WTC11 (cell line): ENCODE measurements around the gene TIGD7. TPM values are rescaled to one million over a fixed set of nuclear protein-coding genes. Genes with fewer than 3 reads are reported as not detected.

Experiments
- CREM ChIP-seq: sonication (generic); formaldehyde crosslinking; IDR thresholded peaks from 2 replicates; pipeline ENCODE4 v1.8.1; 2022; ENCODE audit warnings: mild to moderate bottlenecking, missing genetic modification reagents, moderate library complexity
- ETV6 ChIP-seq: sonication (generic); formaldehyde crosslinking; IDR thresholded peaks from 2 replicates; pipeline ENCODE4 v1.8.1; 2022; ENCODE audit warnings: mild to moderate bottlenecking, missing genetic modification reagents
- FOXK1 ChIP-seq: sonication (generic); formaldehyde crosslinking; IDR thresholded peaks from 2 replicates; pipeline ENCODE4 v1.8.0; 2022; ENCODE audit warnings: mild to moderate bottlenecking, moderate library complexity, missing genetic modification reagents
- JAZF1 ChIP-seq: fragments of 250-450 bp; sonication (Bioruptor Pico); IDR thresholded peaks from 2 replicates; pipeline ENCODE4 v1.9.0; 2021; ENCODE audit warnings: moderate library complexity, mild to moderate bottlenecking, inconsistent platforms
- KAT7 ChIP-seq: sonication (generic); formaldehyde crosslinking; IDR thresholded peaks from 2 replicates; pipeline ENCODE4 v1.8.1; 2023; ENCODE audit warnings: missing genetic modification reagents, mild to moderate bottlenecking, borderline replicate concordance
- MYBL2 ChIP-seq: sonication (generic); formaldehyde crosslinking; IDR thresholded peaks from 2 replicates; pipeline ENCODE4 v1.8.1; 2023; ENCODE audit warnings: mild to moderate bottlenecking, moderate library complexity, missing genetic modification reagents
- NFE2L1 ChIP-seq: sonication (generic); formaldehyde crosslinking; IDR thresholded peaks from 2 replicates; pipeline ENCODE4 v1.8.1; 2023; ENCODE audit warnings: missing genetic modification reagents
- RELA ChIP-seq: sonication (generic); formaldehyde crosslinking; IDR thresholded peaks from 2 replicates; pipeline ENCODE4 v1.8.1; 2022; ENCODE audit warnings: missing genetic modification reagents, mild to moderate bottlenecking, borderline replicate concordance
- RORB ChIP-seq: fragments of 250-450 bp; sonication (Bioruptor Pico); IDR thresholded peaks from 2 replicates; pipeline ENCODE4 v1.9.0; 2021; ENCODE audit warnings: mild to moderate bottlenecking
- TCF7 ChIP-seq: sonication (generic); formaldehyde crosslinking; IDR thresholded peaks from 2 replicates; pipeline ENCODE4 v1.8.0; 2022; ENCODE audit warnings: mild to moderate bottlenecking, low read depth, missing genetic modification reagents, moderate library complexity
- TEAD4 ChIP-seq: sonication (generic); formaldehyde crosslinking; IDR thresholded peaks from 2 replicates; pipeline ENCODE4 v1.8.0; 2022; ENCODE audit warnings: mild to moderate bottlenecking, missing genetic modification reagents
- ZBTB21 ChIP-seq: sonication (generic); formaldehyde crosslinking; IDR thresholded peaks from 2 replicates; pipeline ENCODE4 v1.8.1; 2023; ENCODE audit warnings: mild to moderate bottlenecking, missing genetic modification reagents, borderline replicate concordance
- ZNF121 ChIP-seq: sonication (generic); formaldehyde crosslinking; IDR thresholded peaks from 2 replicates; pipeline ENCODE4 v1.8.0; 2023; ENCODE audit warnings: missing genetic modification reagents
- ZNF138 ChIP-seq: sonication (generic); formaldehyde crosslinking; conservative IDR thresholded peaks from 2 replicates; pipeline ENCODE4 v1.8.1; 2022; ENCODE audit warnings: mild to moderate bottlenecking, moderate library complexity, missing genetic modification reagents
- ZNF219 ChIP-seq: sonication (generic); formaldehyde crosslinking; IDR thresholded peaks from 2 replicates; pipeline ENCODE4 v1.8.0; 2023; ENCODE audit warnings: missing genetic modification reagents, mild to moderate bottlenecking, borderline replicate concordance
- total RNA-seq: library from RNA; stranded (reverse); gene quantifications from 3 replicates; pipeline ENCODE4 v1.2.3, GENCODE V29; 2021
- TF ChIP-seq, protein P1 (sequence below): sonication (generic); formaldehyde crosslinking; IDR thresholded peaks from 2 replicates; pipeline ENCODE4 v1.8.1; 2023; ENCODE audit warnings: mild to moderate bottlenecking, moderate library complexity, missing genetic modification reagents
- TF ChIP-seq, protein P2 (sequence below): sonication (generic); formaldehyde crosslinking; IDR thresholded peaks from 2 replicates; pipeline ENCODE4 v1.8.1; 2022; ENCODE audit warnings: low read depth, mild to moderate bottlenecking, moderate library complexity, missing genetic modification reagents, borderline replicate concordance
- TF ChIP-seq, protein P3 (sequence below): sonication (generic); formaldehyde crosslinking; IDR thresholded peaks from 2 replicates; pipeline ENCODE4 v1.8.0; 2023; ENCODE audit warnings: missing genetic modification reagents
- TF ChIP-seq, protein P4 (sequence below): sonication (generic); formaldehyde crosslinking; IDR thresholded peaks from 2 replicates; pipeline ENCODE4 v1.8.0; 2022; ENCODE audit warnings: missing genetic modification reagents
- TF ChIP-seq, protein P5 (sequence below): fragments of 200-600 bp; IDR thresholded peaks from 2 replicates; pipeline ENCODE4 v1.8.0; 2022; ENCODE audit warnings: antibody characterized with exemption
- TF ChIP-seq, protein P6 (sequence below): sonication (generic); formaldehyde crosslinking; IDR thresholded peaks from 2 replicates; pipeline ENCODE4 v1.8.0; 2023; ENCODE audit warnings: mild to moderate bottlenecking, missing genetic modification reagents
- TF ChIP-seq, protein P7 (sequence below): sonication (generic); formaldehyde crosslinking; IDR thresholded peaks from 2 replicates; pipeline ENCODE4 v1.8.1; 2022; ENCODE audit warnings: low read depth, missing genetic modification reagents, borderline replicate concordance
- TF ChIP-seq, protein P8 (sequence below): sonication (generic); formaldehyde crosslinking; IDR thresholded peaks from 2 replicates; pipeline ENCODE4 v1.8.0; 2022; ENCODE audit warnings: mild to moderate bottlenecking, missing genetic modification reagents

The TIGD7 gene
- total RNA-seq, 1 experiment from 2014 or later = 7.0 TPM

DNA sequence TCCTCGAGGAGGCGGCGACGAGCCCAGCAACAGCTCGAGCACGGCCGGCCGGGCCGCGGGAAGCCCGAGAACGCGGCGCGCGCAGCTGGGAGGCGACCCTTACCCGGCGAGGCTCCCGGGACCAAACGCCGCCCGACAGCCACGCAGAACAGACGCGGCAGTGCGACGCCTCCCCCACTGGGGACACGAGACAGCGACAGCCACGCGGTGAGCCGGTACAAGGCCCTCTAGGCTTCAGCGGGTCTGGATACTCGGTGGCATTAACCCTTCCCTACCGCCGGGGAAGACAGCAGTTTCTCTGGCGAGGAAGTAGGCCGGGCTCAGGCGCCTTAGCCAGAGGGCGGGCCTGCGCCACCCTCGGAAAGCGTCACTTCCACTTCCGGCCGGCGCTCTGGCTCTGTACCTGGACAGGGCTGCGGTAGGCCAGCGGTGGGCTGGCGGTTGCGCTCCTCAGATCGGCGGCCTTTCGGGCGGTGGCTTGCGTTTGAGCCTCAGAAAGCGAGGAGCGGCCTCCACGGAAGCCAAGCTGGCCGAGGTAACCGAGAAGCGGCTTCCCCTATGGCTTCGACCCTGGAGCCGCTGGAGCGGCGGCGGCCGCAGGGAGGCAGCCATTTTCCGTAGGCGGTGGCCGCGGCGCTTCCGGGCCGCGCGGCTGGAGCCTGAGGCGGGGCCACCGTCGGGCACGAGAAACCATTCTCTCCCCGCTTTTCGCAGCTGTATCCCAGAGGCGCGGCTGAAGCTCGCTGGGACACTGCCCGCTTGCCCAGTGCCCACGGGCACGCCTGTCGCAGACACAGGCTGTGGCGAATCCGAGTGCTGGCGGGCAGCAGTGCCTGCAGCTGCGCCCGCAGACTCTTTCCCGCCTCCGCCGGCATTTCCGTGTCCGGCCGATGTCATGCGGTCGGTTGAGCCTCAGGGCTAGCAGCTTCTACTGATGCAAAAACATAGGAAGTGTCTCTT lies at the start of gene TIGD7, which contains the start of gene ZNF75A (continued):
- TF ChIP-seq, protein P1, sequence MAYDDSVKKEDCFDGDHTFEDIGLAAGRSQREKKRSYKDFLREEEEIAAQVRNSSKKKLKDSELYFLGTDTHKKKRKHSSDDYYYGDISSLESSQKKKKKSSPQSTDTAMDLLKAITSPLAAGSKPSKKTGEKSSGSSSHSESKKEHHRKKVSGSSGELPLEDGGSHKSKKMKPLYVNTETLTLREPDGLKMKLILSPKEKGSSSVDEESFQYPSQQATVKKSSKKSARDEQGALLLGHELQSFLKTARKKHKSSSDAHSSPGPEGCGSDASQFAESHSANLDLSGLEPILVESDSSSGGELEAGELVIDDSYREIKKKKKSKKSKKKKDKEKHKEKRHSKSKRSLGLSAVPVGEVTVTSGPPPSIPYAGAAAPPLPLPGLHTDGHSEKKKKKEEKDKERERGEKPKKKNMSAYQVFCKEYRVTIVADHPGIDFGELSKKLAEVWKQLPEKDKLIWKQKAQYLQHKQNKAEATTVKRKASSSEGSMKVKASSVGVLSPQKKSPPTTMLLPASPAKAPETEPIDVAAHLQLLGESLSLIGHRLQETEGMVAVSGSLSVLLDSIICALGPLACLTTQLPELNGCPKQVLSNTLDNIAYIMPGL (CRISPR knock-in tag) = peak; percentile 68
- TF ChIP-seq ETV6 (CRISPR knock-in tag) (peak; percentile 88), NFE2L1 (CRISPR knock-in tag) (peak; percentile 75; the same call in 1 of the 2 replicates), RELA (CRISPR knock-in tag) (peak; percentile 92), RORB (CRISPR knock-in tag) (no peak), CREM (CRISPR knock-in tag) (peak; percentile 83), KAT7 (CRISPR knock-in tag) (peak; percentile 47), ZBTB21 (peak; percentile 92), ZNF219 (CRISPR knock-in tag) (peak; percentile 96), TCF7 (CRISPR knock-in tag) (peak; percentile 94), ZNF138 (peak; percentile 96), FOXK1 (CRISPR knock-in tag) (peak; percentile 92), TEAD4 (CRISPR knock-in tag) (peak; percentile 96), MYBL2 (CRISPR knock-in tag) (peak; percentile 66; the same call in 1 of the 2 replicates), JAZF1 (CRISPR knock-in tag) (no peak), ZNF121 (peak; percentile 75; the same call in 1 of the 2 replicates)
- TF ChIP-seq, protein P2, sequence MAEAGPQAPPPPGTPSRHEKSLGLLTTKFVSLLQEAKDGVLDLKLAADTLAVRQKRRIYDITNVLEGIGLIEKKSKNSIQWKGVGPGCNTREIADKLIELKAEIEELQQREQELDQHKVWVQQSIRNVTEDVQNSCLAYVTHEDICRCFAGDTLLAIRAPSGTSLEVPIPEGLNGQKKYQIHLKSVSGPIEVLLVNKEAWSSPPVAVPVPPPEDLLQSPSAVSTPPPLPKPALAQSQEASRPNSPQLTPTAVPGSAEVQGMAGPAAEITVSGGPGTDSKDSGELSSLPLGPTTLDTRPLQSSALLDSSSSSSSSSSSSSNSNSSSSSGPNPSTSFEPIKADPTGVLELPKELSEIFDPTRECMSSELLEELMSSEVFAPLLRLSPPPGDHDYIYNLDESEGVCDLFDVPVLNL (CRISPR knock-in tag) = peak; percentile 87
- TF ChIP-seq, protein P3, sequence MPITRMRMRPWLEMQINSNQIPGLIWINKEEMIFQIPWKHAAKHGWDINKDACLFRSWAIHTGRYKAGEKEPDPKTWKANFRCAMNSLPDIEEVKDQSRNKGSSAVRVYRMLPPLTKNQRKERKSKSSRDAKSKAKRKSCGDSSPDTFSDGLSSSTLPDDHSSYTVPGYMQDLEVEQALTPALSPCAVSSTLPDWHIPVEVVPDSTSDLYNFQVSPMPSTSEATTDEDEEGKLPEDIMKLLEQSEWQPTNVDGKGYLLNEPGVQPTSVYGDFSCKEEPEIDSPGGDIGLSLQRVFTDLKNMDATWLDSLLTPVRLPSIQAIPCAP (CRISPR knock-in tag) = peak; percentile 94
- TF ChIP-seq, protein P4, sequence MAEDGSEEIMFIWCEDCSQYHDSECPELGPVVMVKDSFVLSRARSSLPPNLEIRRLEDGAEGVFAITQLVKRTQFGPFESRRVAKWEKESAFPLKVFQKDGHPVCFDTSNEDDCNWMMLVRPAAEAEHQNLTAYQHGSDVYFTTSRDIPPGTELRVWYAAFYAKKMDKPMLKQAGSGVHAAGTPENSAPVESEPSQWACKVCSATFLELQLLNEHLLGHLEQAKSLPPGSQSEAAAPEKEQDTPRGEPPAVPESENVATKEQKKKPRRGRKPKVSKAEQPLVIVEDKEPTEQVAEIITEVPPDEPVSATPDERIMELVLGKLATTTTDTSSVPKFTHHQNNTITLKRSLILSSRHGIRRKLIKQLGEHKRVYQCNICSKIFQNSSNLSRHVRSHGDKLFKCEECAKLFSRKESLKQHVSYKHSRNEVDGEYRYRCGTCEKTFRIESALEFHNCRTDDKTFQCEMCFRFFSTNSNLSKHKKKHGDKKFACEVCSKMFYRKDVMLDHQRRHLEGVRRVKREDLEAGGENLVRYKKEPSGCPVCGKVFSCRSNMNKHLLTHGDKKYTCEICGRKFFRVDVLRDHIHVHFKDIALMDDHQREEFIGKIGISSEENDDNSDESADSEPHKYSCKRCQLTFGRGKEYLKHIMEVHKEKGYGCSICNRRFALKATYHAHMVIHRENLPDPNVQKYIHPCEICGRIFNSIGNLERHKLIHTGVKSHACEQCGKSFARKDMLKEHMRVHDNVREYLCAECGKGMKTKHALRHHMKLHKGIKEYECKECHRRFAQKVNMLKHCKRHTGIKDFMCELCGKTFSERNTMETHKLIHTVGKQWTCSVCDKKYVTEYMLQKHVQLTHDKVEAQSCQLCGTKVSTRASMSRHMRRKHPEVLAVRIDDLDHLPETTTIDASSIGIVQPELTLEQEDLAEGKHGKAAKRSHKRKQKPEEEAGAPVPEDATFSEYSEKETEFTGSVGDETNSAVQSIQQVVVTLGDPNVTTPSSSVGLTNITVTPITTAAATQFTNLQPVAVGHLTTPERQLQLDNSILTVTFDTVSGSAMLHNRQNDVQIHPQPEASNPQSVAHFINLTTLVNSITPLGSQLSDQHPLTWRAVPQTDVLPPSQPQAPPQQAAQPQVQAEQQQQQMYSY = peak; percentile 47
- TF ChIP-seq, protein P5, sequence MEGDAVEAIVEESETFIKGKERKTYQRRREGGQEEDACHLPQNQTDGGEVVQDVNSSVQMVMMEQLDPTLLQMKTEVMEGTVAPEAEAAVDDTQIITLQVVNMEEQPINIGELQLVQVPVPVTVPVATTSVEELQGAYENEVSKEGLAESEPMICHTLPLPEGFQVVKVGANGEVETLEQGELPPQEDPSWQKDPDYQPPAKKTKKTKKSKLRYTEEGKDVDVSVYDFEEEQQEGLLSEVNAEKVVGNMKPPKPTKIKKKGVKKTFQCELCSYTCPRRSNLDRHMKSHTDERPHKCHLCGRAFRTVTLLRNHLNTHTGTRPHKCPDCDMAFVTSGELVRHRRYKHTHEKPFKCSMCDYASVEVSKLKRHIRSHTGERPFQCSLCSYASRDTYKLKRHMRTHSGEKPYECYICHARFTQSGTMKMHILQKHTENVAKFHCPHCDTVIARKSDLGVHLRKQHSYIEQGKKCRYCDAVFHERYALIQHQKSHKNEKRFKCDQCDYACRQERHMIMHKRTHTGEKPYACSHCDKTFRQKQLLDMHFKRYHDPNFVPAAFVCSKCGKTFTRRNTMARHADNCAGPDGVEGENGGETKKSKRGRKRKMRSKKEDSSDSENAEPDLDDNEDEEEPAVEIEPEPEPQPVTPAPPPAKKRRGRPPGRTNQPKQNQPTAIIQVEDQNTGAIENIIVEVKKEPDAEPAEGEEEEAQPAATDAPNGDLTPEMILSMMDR = no peak
- TF ChIP-seq, protein P6, sequence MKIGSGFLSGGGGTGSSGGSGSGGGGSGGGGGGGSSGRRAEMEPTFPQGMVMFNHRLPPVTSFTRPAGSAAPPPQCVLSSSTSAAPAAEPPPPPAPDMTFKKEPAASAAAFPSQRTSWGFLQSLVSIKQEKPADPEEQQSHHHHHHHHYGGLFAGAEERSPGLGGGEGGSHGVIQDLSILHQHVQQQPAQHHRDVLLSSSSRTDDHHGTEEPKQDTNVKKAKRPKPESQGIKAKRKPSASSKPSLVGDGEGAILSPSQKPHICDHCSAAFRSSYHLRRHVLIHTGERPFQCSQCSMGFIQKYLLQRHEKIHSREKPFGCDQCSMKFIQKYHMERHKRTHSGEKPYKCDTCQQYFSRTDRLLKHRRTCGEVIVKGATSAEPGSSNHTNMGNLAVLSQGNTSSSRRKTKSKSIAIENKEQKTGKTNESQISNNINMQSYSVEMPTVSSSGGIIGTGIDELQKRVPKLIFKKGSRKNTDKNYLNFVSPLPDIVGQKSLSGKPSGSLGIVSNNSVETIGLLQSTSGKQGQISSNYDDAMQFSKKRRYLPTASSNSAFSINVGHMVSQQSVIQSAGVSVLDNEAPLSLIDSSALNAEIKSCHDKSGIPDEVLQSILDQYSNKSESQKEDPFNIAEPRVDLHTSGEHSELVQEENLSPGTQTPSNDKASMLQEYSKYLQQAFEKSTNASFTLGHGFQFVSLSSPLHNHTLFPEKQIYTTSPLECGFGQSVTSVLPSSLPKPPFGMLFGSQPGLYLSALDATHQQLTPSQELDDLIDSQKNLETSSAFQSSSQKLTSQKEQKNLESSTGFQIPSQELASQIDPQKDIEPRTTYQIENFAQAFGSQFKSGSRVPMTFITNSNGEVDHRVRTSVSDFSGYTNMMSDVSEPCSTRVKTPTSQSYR (CRISPR knock-in tag) = peak; percentile 88
- TF ChIP-seq, protein P7, sequence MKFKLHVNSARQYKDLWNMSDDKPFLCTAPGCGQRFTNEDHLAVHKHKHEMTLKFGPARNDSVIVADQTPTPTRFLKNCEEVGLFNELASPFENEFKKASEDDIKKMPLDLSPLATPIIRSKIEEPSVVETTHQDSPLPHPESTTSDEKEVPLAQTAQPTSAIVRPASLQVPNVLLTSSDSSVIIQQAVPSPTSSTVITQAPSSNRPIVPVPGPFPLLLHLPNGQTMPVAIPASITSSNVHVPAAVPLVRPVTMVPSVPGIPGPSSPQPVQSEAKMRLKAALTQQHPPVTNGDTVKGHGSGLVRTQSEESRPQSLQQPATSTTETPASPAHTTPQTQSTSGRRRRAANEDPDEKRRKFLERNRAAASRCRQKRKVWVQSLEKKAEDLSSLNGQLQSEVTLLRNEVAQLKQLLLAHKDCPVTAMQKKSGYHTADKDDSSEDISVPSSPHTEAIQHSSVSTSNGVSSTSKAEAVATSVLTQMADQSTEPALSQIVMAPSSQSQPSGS = peak; percentile 83; the same call in 1 of the 2 replicates
- TF ChIP-seq, protein P8, sequence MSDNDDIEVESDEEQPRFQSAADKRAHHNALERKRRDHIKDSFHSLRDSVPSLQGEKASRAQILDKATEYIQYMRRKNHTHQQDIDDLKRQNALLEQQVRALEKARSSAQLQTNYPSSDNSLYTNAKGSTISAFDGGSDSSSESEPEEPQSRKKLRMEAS (CRISPR knock-in tag) = peak; percentile 98
